ENCODE results near the gene MSRB3.

The MSRB3 gene

DNA sequence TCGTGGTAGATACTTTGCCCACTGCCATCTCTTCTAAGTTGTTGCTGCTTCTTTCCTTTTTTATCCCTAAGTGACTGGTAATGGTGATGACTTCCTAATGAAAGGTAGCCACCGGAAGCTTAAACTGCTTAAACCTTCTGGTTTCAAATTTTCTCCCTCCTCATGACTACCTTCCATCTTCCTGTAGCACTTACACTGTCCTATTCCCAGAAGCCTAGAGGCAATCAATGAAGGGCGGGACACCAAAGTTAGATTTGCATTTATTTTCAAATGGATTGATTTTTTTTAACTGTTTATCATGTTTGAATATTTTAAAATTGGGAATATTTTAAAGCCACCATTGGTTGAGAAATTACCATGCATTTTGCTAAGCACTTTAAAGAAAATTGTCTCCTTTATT lies 64.7 kb downstream of the MSRB3 start:
- H3K4me3 ChIP-seq (ENCODE audit: control insufficient read depth, low read depth, low read length): no peak overlapping the region
- no peak for TF ChIP-seq CTCF (conservative IDR thresholded peaks at IDR 0.05; ENCODE audit: control insufficient read depth, insufficient read depth, low read depth, low read length)
- no peak for DNase-seq (ENCODE audit: low read depth)

- H3K4me3 ChIP-seq (ENCODE audit: control insufficient read depth, low read depth, low read length): no peak overlapping the region
- DNase-seq (ENCODE audit: low read depth): no peak
Measured at GRCh38 chr12:65343801-65344200, 65.3 kb downstream of the MSRB3 start.

GRCh38 chr12:65355461-65355860 lies 77.0 kb downstream of the MSRB3 start:
- peak; percentile 55 for DNase-seq (ENCODE audit: low read depth)
- no peak for TF ChIP-seq CTCF (conservative IDR thresholded peaks at IDR 0.05; ENCODE audit: control insufficient read depth, insufficient read depth, low read depth, low read length)
- H3K4me3 ChIP-seq (ENCODE audit: control insufficient read depth, low read depth, low read length): no peak overlapping the region

More at GRCh38 chr12:65343801-65344200, 65.3 kb downstream of the MSRB3 start:
- TF ChIP-seq CTCF (conservative IDR thresholded peaks at IDR 0.05; ENCODE audit: control insufficient read depth, insufficient read depth, low read depth, low read length): no peak

DNA sequence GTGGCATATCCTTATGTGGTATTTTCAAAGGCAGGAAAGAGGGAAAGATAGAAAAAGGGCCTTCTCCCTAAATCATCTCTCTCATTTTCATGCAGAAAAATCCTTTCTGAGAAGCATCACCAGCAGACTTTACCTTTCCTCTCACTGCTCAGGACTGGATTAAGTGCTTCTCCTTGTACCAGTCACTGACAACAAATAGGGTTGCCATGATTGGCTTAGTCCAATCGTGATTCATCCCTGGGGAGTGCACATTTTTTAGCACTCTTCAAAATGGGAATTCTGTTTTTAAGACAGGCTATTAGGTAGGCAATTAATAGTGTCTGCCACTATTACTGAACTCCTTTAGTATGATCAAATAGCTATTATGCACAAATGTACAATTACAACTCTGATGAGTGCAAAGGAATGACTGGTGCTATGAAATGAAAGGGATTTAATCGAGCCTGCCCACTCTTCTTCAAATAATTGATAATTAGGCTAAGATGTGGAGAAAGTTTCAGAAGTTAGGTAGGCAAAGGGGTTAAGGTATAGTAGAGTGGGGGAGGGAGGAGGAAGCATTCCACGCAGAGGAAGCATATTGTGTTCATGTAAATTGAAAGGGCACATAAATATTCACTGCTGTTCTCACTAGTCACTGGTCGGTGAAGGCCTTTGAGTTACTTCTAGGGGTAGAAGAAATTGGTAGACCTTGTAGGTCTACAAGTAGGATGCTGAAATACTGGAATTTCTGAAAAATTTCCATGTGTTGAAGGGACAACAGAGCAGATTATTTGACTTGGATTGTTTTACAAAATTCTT lies 84.0 kb downstream of the MSRB3 start:
- no peak for TF ChIP-seq CTCF (conservative IDR thresholded peaks at IDR 0.05; ENCODE audit: control insufficient read depth, insufficient read depth, low read depth, low read length)
- no peak overlapping the region for H3K4me3 ChIP-seq (ENCODE audit: control insufficient read depth, low read depth, low read length)
- DNase-seq (ENCODE audit: low read depth): peak; percentile 11

DNA sequence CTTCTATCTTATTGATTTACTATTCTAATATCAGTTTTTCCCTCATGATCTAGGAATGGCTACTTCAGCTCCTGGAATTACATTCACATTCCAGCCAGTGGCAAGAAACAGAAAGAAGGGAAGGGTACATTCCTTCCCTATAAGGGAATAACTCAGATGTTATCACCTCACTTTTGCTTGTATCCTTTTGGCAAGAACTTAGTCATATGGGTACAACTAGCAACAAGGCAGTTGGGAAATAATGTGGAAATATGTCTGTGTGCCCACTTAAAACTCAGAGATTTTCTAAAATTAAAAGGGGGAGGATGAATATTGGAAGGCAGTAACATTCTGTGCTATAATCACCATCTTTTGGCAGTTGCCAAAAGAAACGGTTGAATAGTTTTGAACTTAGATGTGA lies 85.6 kb downstream of the MSRB3 start:
- DNase-seq (ENCODE audit: low read depth): no peak
- H3K4me3 ChIP-seq (ENCODE audit: control insufficient read depth, low read depth, low read length): no peak overlapping the region
- no peak for TF ChIP-seq CTCF (conservative IDR thresholded peaks at IDR 0.05; ENCODE audit: control insufficient read depth, insufficient read depth, low read depth, low read length)

DNA sequence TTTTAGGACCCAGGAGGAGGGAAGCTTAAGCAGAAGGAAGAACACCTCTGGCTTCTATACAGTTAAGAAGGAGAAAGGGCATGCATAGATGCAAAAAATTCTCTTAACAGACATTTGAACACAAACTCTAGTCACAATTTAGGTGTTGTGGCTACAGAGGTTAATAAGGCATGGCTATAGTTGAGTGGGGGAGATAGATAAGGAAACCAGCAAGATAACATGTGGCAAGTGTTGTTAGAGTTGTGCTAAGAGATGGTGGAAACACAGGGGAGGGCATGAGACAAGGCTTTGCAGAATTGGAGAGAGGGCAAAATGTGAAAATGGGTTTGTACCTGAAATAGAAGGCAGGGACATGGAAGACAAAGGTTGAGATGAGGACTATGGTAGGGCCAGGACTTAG lies 88.9 kb downstream of the MSRB3 start:
- no peak overlapping the region for H3K4me3 ChIP-seq (ENCODE audit: control insufficient read depth, low read depth, low read length)
- no peak for DNase-seq (ENCODE audit: low read depth)
- TF ChIP-seq CTCF (conservative IDR thresholded peaks at IDR 0.05; ENCODE audit: control insufficient read depth, insufficient read depth, low read depth, low read length): no peak
